ENCODE results near the gene CBY2. TPM values are rescaled to one million over a fixed set of nuclear protein-coding genes. Genes with fewer than 3 reads are reported as not detected.
"Not testable (repeated sequence)": the region's sequence is repeated elsewhere in the genome, so short reads cannot be mapped to it uniquely, and the experiment has no call there.

Gene CBY2
- not detected for total RNA-seq
- long read RNA-seq = 0 reads

- Histone ChIP-seq H3K36me3 (no peaks in the 10 kb centered on the region), H3K27ac (no peak within 1 kb of the TSS), H3K27me3 (no peaks in the 10 kb centered on the region), H3K9me3 (no peaks in the 10 kb centered on the region), H3K4me3 (no peak within 1 kb of the TSS), H3K4me1 (no peaks in the 10 kb centered on the region)
- TF ChIP-seq CTCF (IDR thresholded peaks at IDR 0.05) (no peak), POLR2A (IDR thresholded peaks at IDR 0.05) (no peak)
- WGBS (ENCODE audit: insufficient coverage, low coverage, low lambda C conversion rate, missing lambda C conversion rate) = 17% methylated on average over 1 of the region's 1 CpG
- ATAC-seq (no peak), DNase-seq (no peak)
- intact Hi-C loops (cut with DNase I) = no loop called here
Measured at GRCh38 chr13:45702088-45702487, at the start of gene CBY2. TSS of gene CBY2 (plus strand) at chr13:45702320. CDS start at chr13:45702391, 71 bp downstream.

- no peak overlapping the region for H3K4me3 ChIP-seq
- DNase-seq (no peak), ATAC-seq (no peak)
- TF ChIP-seq POLR2A (IDR thresholded peaks at IDR 0.05) = no peak
- TF ChIP-seq CTCF (IDR thresholded peaks at IDR 0.05) = no peak
- intact Hi-C loops (cut with DNase I) = no loop called here
- no peaks in the 10 kb centered on the region for H3K27me3 ChIP-seq
- WGBS (ENCODE audit: insufficient coverage, low coverage, low lambda C conversion rate, missing lambda C conversion rate) = no CpG with 5 or more reads among the region's 5 CpGs
- H3K9me3 ChIP-seq = no peaks in the 10 kb centered on the region
- no peaks in the 10 kb centered on the region for H3K36me3 ChIP-seq
- H3K27ac ChIP-seq = no peak overlapping the region
- no peaks in the 10 kb centered on the region for H3K4me1 ChIP-seq
Measured at GRCh38 chr13:45654633-45655349, 47.3 kb upstream of the CBY2 start.

DNA sequence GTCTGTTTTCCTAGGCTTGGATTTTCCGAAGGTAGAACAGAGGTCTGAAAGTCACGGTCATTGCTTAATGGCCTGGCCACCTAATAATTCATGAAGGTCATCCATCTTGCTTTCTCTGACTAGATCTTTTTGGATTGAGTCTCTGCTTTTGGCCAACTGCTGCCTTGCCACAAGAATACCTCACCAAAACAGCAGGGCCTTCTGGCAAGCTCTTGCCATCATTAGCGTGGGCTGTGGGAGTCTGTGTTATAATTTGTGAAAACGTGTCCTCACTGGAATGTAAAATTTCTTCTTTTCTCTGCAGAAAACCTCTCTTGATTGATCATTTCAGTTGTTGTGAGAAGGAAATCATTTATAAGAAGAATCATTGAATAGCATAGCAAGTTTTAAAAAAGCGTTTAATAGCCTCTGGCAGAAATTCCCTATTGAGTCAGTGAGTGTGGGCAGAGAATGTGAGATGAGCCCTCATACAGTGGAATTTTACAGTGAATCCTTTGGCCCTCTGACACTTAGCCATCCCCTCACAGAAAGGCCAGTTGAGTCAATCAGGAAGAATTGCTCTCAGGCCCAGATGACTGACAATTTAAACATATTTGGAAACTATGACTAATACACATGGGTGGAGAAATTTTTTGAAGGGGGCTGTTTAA lies 43.4 kb upstream of the CBY2 start:
- intact Hi-C loops (cut with DNase I) = no loop called here
- ATAC-seq = no peak
- 70% methylated on average over 5 of the region's 5 CpGs for WGBS (ENCODE audit: insufficient coverage, low coverage, low lambda C conversion rate, missing lambda C conversion rate)

GRCh38 chr13:45659536-45659935 lies 42.6 kb upstream of the CBY2 start:
- Histone ChIP-seq H3K4me1 (no peaks in the 10 kb centered on the region), H3K4me3 (no peak overlapping the region), H3K27ac (no peak overlapping the region), H3K9me3 (no peaks in the 10 kb centered on the region), H3K36me3 (no peaks in the 10 kb centered on the region), H3K27me3 (no peaks in the 10 kb centered on the region)
- no peak for TF ChIP-seq CTCF (IDR thresholded peaks at IDR 0.05)
- TF ChIP-seq POLR2A (IDR thresholded peaks at IDR 0.05) = no peak
- ATAC-seq = no peak
- no peak for DNase-seq
- intact Hi-C loops (cut with DNase I) = no loop called here
- 61% methylated on average over 3 of the region's 3 CpGs for whole genome bisulfite sequencing (ENCODE audit: insufficient coverage, low coverage, low lambda C conversion rate, missing lambda C conversion rate)

More for the DNA sequence above, 43.4 kb upstream of the CBY2 start:
- Histone ChIP-seq H3K4me1 (no peaks in the 10 kb centered on the region), H3K4me3 (no peak overlapping the region), H3K9me3 (no peaks in the 10 kb centered on the region), H3K27me3 (no peaks in the 10 kb centered on the region), H3K27ac (no peak overlapping the region), H3K36me3 (no peaks in the 10 kb centered on the region)
- TF ChIP-seq CTCF (IDR thresholded peaks at IDR 0.05) (no peak), POLR2A (IDR thresholded peaks at IDR 0.05) (no peak)
- no peak for DNase-seq

GRCh38 chr13:45660458-45660857 lies 41.7 kb upstream of the CBY2 start:
- H3K4me1 ChIP-seq; H3K27ac ChIP-seq; H3K9me3 ChIP-seq; H3K36me3 ChIP-seq; intact Hi-C loops (cut with DNase I); H3K4me3 ChIP-seq; H3K27me3 ChIP-seq; ATAC-seq; DNase-seq: not testable (repeated sequence)
- 21% methylated on average over 1 of the region's 1 CpG for WGBS (ENCODE audit: insufficient coverage, low coverage, low lambda C conversion rate, missing lambda C conversion rate)

All from right lobe of liver (tissue), 6 donors.